ENCODE data around the gene PPP6R3. TPM values are rescaled to one million over a fixed set of nuclear protein-coding genes. Genes with fewer than 3 reads are reported as not detected.
"Not testable (repeated sequence)": the region's sequence is repeated elsewhere in the genome, so short reads cannot be mapped to it uniquely, and the experiment has no call there.

Gene PPP6R3
- total and polyA plus RNA-seq, 12 donors = 40.2 to 180 (median 89.0) TPM

GRCh38 chr11:68473693-68474092 is 13.1 kb downstream of the PPP6R3 start:
- TF ChIP-seq CTCF (IDR thresholded peaks at IDR 0.05) = no peak
- TF ChIP-seq POLR2A (IDR thresholded peaks at IDR 0.05) = no peak
- no peaks in the 10 kb centered on the region for H3K36me3 ChIP-seq (replicated peaks in 1 of 2)
- H3K27me3 ChIP-seq = no peaks in the 10 kb centered on the region
- intact Hi-C loops (cut with DNase I) = no loop called here
- H3K9me3 ChIP-seq (replicated peaks in 1 of 3) = no peaks in the 10 kb centered on the region
- no peak overlapping the region for H3K4me3 ChIP-seq
- WGBS, 4 donors = 86 to 100% (median 91%) methylated on average over 1 of the region's 1 CpG
- DNase-seq = no peak
- H3K27ac ChIP-seq = peak overlapping the region; percentile 15 to 79 (median 43)
- peaks cover 36 to 51% of the 10 kb centered on the region in 2 donors for H3K4me1 ChIP-seq (replicated peaks in 1 of 2)

- intact Hi-C loops (cut with DNase I); H3K27me3 ChIP-seq; H3K4me3 ChIP-seq; H3K9me3 ChIP-seq (replicated peaks in 1 of 3); DNase-seq; H3K27ac ChIP-seq; H3K36me3 ChIP-seq (replicated peaks in 1 of 2): not testable (repeated sequence)
- WGBS, 4 donors = 93 to 100% (median 97%) methylated on average over 1 to 34 of the region's 34 CpGs; no CpG with 5 or more reads in 1 of the 4 donors
- H3K4me1 ChIP-seq (replicated peaks in 1 of 2) = peaks cover 31 to 48% of the 10 kb centered on the region in 2 donors
These were observed 15.1 kb downstream of the PPP6R3 start for GRCh38 chr11:68475626-68476025.

- no peaks in the 10 kb centered on the region for H3K36me3 ChIP-seq (replicated peaks in 1 of 2)
- intact Hi-C loops (cut with DNase I) = no loop called here
- peaks cover 18 to 37% of the 10 kb centered on the region in 2 donors for H3K4me1 ChIP-seq (replicated peaks in 1 of 2)
- H3K9me3 ChIP-seq (replicated peaks in 1 of 3) = no peaks in the 10 kb centered on the region
- no peak for TF ChIP-seq CTCF (IDR thresholded peaks at IDR 0.05)
- TF ChIP-seq POLR2A (IDR thresholded peaks at IDR 0.05) = no peak
- no peak overlapping the region for H3K4me3 ChIP-seq
- DNase-seq = no peak
- no peaks in the 10 kb centered on the region for H3K27me3 ChIP-seq
- no peak overlapping the region for H3K27ac ChIP-seq
- WGBS, 4 donors = 64 to 71% (median 66%) methylated on average over 3 of the region's 3 CpGs
These were observed 18.8 kb downstream of the PPP6R3 start for GRCh38 chr11:68479390-68479789.

- intact Hi-C loops (cut with DNase I) = no loop called here
- Histone ChIP-seq H3K27me3 (no peaks in the 10 kb centered on the region), H3K4me3 (no peak overlapping the region), H3K27ac (no peak overlapping the region), H3K4me1 (replicated peaks in 1 of 2) (peaks cover 18 to 32% of the 10 kb centered on the region in 2 donors), H3K36me3 (replicated peaks in 1 of 2) (no peaks in the 10 kb centered on the region), H3K9me3 (replicated peaks in 1 of 3) (no peaks in the 10 kb centered on the region)
- WGBS, 4 donors = 75 to 80% (median 78%) methylated on average over 2 of the region's 2 CpGs
- TF ChIP-seq POLR2A (IDR thresholded peaks at IDR 0.05) (no peak), CTCF (IDR thresholded peaks at IDR 0.05) (no peak)
- DNase-seq = no peak
These were observed 19.6 kb downstream of the PPP6R3 start for GRCh38 chr11:68480193-68480592.

GRCh38 chr11:68480852-68481510 is 20.4 kb downstream of the PPP6R3 start:
- intact Hi-C loops (cut with DNase I) = no loop called here
- peak overlapping the region; percentile 1 to 39 (median 25) for H3K27ac ChIP-seq
- no peaks in the 10 kb centered on the region for H3K36me3 ChIP-seq (replicated peaks in 1 of 2)
- no peaks in the 10 kb centered on the region for H3K9me3 ChIP-seq (replicated peaks in 1 of 3)
- 17 to 23% (median 21%) methylated on average over 3 of the region's 3 CpGs for WGBS, 4 donors
- H3K4me1 ChIP-seq (replicated peaks in 1 of 2) = peaks cover 18 to 32% of the 10 kb centered on the region in 2 donors
- TF ChIP-seq CTCF (IDR thresholded peaks at IDR 0.05) (no peak), POLR2A (IDR thresholded peaks at IDR 0.05) (peak in 1 of 2 donors; percentile 11)
- H3K4me3 ChIP-seq = no peak overlapping the region
- no peak for DNase-seq
- no peaks in the 10 kb centered on the region for H3K27me3 ChIP-seq
